HL-60 (cell line): ENCODE measurements around the gene POR.
A peak's percentile ranks its signal among the peaks of the same experiment; 100 is the strongest.

ENCODE experiments used
- DNase-seq, 2 experiments: peaks; one replicate each; pipeline ENCODE4 v3.0.0-alpha.2; 2010 to 2020; ENCODE audit warnings: low read depth in 1 of 2, low spot score in 1 of 2
- H3K27ac ChIP-seq: fragments of 250-450 bp; sonication (Bioruptor Pico); replicated peaks from 2 replicates; pipeline ENCODE4 v1.5.1; 2020; ENCODE audit warnings: mild to moderate bottlenecking, moderate library complexity
- H3K27me3 ChIP-seq: fragments of 250-450 bp; sonication (Bioruptor Pico); 2 replicates; pipeline ENCODE4 v1.5.1; 2021; ENCODE audit warnings: mild to moderate bottlenecking, moderate library complexity; ENCODE audit not compliant: insufficient read depth, poor library complexity, severe bottlenecking
- H3K4me3 ChIP-seq: replicated peaks from 2 replicates; pipeline ENCODE4 v1.5.1; 2011; ENCODE audit warnings: mild to moderate bottlenecking, control low read depth, low read length; ENCODE audit not compliant: insufficient read depth
- CTCF ChIP-seq: IDR thresholded peaks from one replicate; pipeline ENCODE4 v1.5.1; 2011; ENCODE audit warnings: low read length, control low read depth, inconsistent platforms; ENCODE audit not compliant: insufficient read depth
- GABPA ChIP-seq: IDR thresholded peaks from 2 replicates; pipeline ENCODE4 v1.6.1; 2012; ENCODE audit warnings: low read depth
- POLR2AphosphoS5 ChIP-seq: IDR thresholded peaks from 2 replicates; pipeline ENCODE4 v1.6.1; 2012; ENCODE audit warnings: low read depth
- REST ChIP-seq: IDR thresholded peaks from 2 replicates; pipeline ENCODE4 v1.6.1; 2012; ENCODE audit warnings: low read depth; ENCODE audit not compliant: insufficient replicate concordance
- SPI1 ChIP-seq: IDR thresholded peaks from 2 replicates; pipeline ENCODE4 v1.6.1; 2012; ENCODE audit warnings: low read depth, mild to moderate bottlenecking, borderline replicate concordance

Gene POR

DNA sequence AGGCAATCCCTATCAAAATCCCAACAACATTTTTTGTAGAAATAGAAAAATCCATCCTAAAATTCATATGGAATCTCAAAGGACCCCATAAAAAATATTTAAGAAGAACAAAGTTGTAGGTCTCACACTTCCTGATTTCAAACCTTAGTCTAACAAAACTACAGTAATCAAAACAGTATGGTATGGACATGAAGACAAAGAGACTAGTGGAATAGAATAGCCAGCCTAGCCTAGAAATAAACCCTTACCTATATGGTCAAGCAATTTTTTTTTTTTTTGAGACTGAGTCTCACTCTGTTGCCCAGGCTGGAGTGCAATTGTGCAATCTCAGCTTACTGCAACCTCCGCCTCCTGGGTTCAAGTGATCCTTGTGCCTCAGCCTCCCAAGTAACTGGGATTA lies 83.1 kb downstream of the POR start:
- no peak overlapping the region for H3K4me3 ChIP-seq

GRCh38 chr7:76000566-76000965 lies 85.6 kb downstream of the POR start:
- no peak for TF ChIP-seq SPI1
- no peak for TF ChIP-seq CTCF
- no peak for TF ChIP-seq GABPA
- no peak for TF ChIP-seq REST
- TF ChIP-seq POLR2AphosphoS5 = no peak
- H3K27ac ChIP-seq = no peak overlapping the region
- DNase-seq = no peak
- no peak overlapping the region for H3K4me3 ChIP-seq
- no peaks in the 10 kb centered on the region for H3K27me3 ChIP-seq

More for the DNA sequence above, 83.1 kb downstream of the POR start:
- DNase-seq = no peak
- Histone ChIP-seq H3K27me3 (no peaks in the 10 kb centered on the region), H3K27ac (peak overlapping the region; percentile 54; the same call in 1 of the 2 replicates)
- TF ChIP-seq REST (no peak), CTCF (no peak), GABPA (no peak), POLR2AphosphoS5 (no peak)

- no peak overlapping the region for H3K4me3 ChIP-seq
- no peaks in the 10 kb centered on the region for H3K27me3 ChIP-seq
- no peak overlapping the region for H3K27ac ChIP-seq
- TF ChIP-seq GABPA (no peak), CTCF (no peak), POLR2AphosphoS5 (no peak), SPI1 (no peak), REST (no peak)
- DNase-seq = no peak
Observed at GRCh38 chr7:76002139-76002538, 87.2 kb downstream of the POR start.
